Uterus (tissue), 2 donors: ENCODE measurements around the gene DOK6.

Source experiments
- CTCF ChIP-seq, 4 experiments: fragments of 200-600 bp in 2 of 4; fragments of 450-650 bp in 2 of 4; sonication (generic) in 2 of 4; IDR thresholded peaks; one replicate each; pipeline ENCODE4 v1.5.1; 2016 to 2019; ENCODE audit warnings: antibody characterized with exemption in 4 of 4, mild to moderate bottlenecking in 2 of 4, moderate library complexity in 1 of 4
- POLR2A ChIP-seq, 2 donors: fragments of 450-650 bp; IDR thresholded peaks; one replicate each; pipeline ENCODE4 v1.6.1; 2016; ENCODE audit warnings: antibody characterized with exemption in 2 of 2, mild to moderate bottlenecking in 1 of 2, moderate library complexity in 1 of 2

GRCh38 chr18:69763002-69763401, 362.3 kb downstream of the DOK6 start:
- TF ChIP-seq CTCF (IDR thresholded peaks at IDR 0.05) (no peak), POLR2A (IDR thresholded peaks at IDR 0.05) (no peak)
